Neural progenitor cell (in vitro differentiated cells): ENCODE data around the gene IGFL1.
"Not testable (repeated sequence)": the region's sequence is repeated elsewhere in the genome, so short reads cannot be mapped to it uniquely, and the experiment has no call there.

Source experiments
- EZH2 ChIP-seq: fragments of 200-600 bp; sonication (generic); IDR thresholded peaks from 2 replicates; pipeline ENCODE4 v1.6.1; 2017; ENCODE audit warnings: antibody characterized with exemption, mild to moderate bottlenecking, moderate library complexity
- EZH2phosphoT487 ChIP-seq: fragments of 200-600 bp; sonication (generic); IDR thresholded peaks from 2 replicates; pipeline ENCODE4 v1.6.1; 2017; ENCODE audit warnings: antibody characterized with exemption
- TF ChIP-seq, protein P1 (sequence below): fragments of 200-600 bp; sonication (generic); IDR thresholded peaks from 2 replicates; pipeline ENCODE4 v1.5.1; 2017; ENCODE audit warnings: antibody characterized with exemption, mild to moderate bottlenecking

DNA sequence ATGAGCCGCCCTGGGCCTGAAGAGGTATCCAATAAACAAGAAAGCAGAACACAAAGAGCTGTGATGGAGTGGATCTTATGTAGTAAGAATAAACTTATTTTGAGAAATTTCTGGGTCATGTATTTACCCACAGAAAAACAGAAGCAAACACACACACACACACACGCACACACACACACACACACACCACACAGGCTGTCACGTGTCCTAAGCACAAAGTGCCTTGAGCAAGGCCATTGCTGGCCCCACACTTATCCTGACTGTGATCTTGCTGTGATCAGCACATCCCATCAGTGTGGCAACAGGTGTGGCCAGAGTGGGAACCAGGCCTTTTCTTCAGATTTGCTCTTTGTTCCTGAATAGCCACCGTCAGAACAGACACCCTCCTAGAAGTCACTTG, 4.3 kb downstream of the IGFL1 start:
- TF ChIP-seq, protein P1, sequence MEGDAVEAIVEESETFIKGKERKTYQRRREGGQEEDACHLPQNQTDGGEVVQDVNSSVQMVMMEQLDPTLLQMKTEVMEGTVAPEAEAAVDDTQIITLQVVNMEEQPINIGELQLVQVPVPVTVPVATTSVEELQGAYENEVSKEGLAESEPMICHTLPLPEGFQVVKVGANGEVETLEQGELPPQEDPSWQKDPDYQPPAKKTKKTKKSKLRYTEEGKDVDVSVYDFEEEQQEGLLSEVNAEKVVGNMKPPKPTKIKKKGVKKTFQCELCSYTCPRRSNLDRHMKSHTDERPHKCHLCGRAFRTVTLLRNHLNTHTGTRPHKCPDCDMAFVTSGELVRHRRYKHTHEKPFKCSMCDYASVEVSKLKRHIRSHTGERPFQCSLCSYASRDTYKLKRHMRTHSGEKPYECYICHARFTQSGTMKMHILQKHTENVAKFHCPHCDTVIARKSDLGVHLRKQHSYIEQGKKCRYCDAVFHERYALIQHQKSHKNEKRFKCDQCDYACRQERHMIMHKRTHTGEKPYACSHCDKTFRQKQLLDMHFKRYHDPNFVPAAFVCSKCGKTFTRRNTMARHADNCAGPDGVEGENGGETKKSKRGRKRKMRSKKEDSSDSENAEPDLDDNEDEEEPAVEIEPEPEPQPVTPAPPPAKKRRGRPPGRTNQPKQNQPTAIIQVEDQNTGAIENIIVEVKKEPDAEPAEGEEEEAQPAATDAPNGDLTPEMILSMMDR = not testable (repeated sequence)
- not testable (repeated sequence) for TF ChIP-seq EZH2, EZH2phosphoT487
